GM21367 (cell line): Measurements from ENCODE around the gene CEBPB.
"Not testable (repeated sequence)": the region's sequence is repeated elsewhere in the genome, so short reads cannot be mapped to it uniquely, and the experiment has no call there.

Experiments
- ATAC-seq: cut with Tn5 transposase; IDR thresholded peaks from one replicate; pipeline ENCODE4 v1.9.1; 2021; ENCODE audit not compliant: unreplicated experiment

Gene CEBPB

GRCh38 chr20:50192364-50193198 is 2.0 kb downstream of the CEBPB start:
- no peak for ATAC-seq

- no peak for ATAC-seq
These were observed 2.7 kb downstream of the CEBPB start for GRCh38 chr20:50193199-50193835.

- ATAC-seq: no peak
These were observed 3.3 kb downstream of the CEBPB start for GRCh38 chr20:50193836-50194421.

- no peak for ATAC-seq
These were observed 3.8 kb downstream of the CEBPB start for GRCh38 chr20:50194422-50194830.

- ATAC-seq: no peak
These were observed 4.3 kb downstream of the CEBPB start for GRCh38 chr20:50194831-50195523.

- no peak for ATAC-seq
These were observed 5.0 kb downstream of the CEBPB start for GRCh38 chr20:50195524-50196120.

- no peak for ATAC-seq
These were observed 5.6 kb downstream of the CEBPB start for GRCh38 chr20:50196248-50196647.

- ATAC-seq: no peak
These were observed 6.3 kb downstream of the CEBPB start for GRCh38 chr20:50196896-50197295.

GRCh38 chr20:50197463-50198179 is 7.0 kb downstream of the CEBPB start:
- ATAC-seq: no peak

GRCh38 chr20:50198180-50198666 is 7.6 kb downstream of the CEBPB start:
- no peak for ATAC-seq

GRCh38 chr20:50198716-50199115 is 8.1 kb downstream of the CEBPB start:
- ATAC-seq: no peak

GRCh38 chr20:50199703-50200102 is 9.1 kb downstream of the CEBPB start:
- ATAC-seq: no peak

GRCh38 chr20:50200482-50201104 is 10.0 kb downstream of the CEBPB start:
- no peak for ATAC-seq

GRCh38 chr20:50201710-50202109 is 11.1 kb downstream of the CEBPB start:
- ATAC-seq: not testable (repeated sequence)

GRCh38 chr20:50202677-50203076 is 12.0 kb downstream of the CEBPB start:
- ATAC-seq: no peak

GRCh38 chr20:50203951-50204937 is 13.6 kb downstream of the CEBPB start:
- ATAC-seq: no peak

GRCh38 chr20:50207026-50207425 is 16.4 kb downstream of the CEBPB start:
- no peak for ATAC-seq

GRCh38 chr20:50208085-50208491 is 17.5 kb downstream of the CEBPB start:
- ATAC-seq: no peak

- ATAC-seq: not testable (repeated sequence)
These were observed 18.2 kb downstream of the CEBPB start for GRCh38 chr20:50208815-50209214.
